ENCODE data around the gene TNRC6C.

DNA sequence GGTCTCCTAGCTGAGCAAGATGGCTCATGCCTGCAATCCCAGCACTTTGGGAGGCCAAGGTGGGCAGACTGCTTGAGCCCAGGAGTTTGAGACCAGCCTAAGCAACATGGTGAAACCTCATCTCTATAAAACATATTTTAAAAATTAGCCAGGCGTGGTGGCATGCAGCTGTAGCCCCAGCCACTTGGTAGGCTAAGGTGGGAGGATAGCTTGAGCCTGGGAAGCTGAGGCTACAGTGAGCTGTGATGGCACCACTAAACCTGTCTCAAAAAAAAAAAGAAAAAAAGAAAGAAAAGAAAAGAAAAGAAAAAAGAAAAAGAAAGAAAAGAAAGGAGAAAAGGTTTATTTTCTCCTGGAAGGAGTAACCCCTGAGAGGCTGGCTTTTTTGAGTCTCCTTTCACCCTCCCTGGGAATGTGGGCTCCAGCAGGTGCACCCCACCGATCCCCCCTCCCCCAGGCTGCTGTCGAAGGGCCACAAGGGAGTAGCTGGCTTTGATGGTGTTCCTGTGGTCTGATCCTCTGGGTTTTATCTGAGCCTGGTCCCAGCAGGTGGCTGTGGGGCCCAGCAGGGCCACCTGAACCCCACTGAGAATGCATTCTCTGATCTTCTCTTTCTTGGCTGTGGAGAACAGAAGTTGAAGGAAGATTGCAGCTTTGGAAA is 29.9 kb upstream of the TNRC6C start:
- TF ChIP-seq EZH2phosphoT487 (IDR thresholded peaks at IDR 0.05; ENCODE audit: unreplicated experiment) (no peak), EZH2 (IDR thresholded peaks at IDR 0.05; ENCODE audit: low read depth, unreplicated experiment) (no peak), JUNB (IDR thresholded peaks at IDR 0.05; ENCODE audit: unreplicated experiment) (no peak), POLR2AphosphoS5 (IDR thresholded peaks at IDR 0.05; ENCODE audit: low read depth) (no peak), ZNF331 (CRISPR knock-in tag; IDR thresholded peaks at IDR 0.05; ENCODE audit: low read depth) (no peak), CREB1 (CRISPR knock-in tag; IDR thresholded peaks at IDR 0.05; ENCODE audit: low read depth) (no peak), STAT1 (IDR thresholded peaks at IDR 0.05; ENCODE audit: unreplicated experiment) (no peak), ZNF114 (CRISPR knock-in tag; IDR thresholded peaks at IDR 0.05) (no peak)
- TF ChIP-seq, protein P1, sequence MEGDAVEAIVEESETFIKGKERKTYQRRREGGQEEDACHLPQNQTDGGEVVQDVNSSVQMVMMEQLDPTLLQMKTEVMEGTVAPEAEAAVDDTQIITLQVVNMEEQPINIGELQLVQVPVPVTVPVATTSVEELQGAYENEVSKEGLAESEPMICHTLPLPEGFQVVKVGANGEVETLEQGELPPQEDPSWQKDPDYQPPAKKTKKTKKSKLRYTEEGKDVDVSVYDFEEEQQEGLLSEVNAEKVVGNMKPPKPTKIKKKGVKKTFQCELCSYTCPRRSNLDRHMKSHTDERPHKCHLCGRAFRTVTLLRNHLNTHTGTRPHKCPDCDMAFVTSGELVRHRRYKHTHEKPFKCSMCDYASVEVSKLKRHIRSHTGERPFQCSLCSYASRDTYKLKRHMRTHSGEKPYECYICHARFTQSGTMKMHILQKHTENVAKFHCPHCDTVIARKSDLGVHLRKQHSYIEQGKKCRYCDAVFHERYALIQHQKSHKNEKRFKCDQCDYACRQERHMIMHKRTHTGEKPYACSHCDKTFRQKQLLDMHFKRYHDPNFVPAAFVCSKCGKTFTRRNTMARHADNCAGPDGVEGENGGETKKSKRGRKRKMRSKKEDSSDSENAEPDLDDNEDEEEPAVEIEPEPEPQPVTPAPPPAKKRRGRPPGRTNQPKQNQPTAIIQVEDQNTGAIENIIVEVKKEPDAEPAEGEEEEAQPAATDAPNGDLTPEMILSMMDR (conservative IDR thresholded peaks at IDR 0.05; ENCODE audit: low read depth in 2 of 2) = no peak
- TF ChIP-seq, protein P2, sequence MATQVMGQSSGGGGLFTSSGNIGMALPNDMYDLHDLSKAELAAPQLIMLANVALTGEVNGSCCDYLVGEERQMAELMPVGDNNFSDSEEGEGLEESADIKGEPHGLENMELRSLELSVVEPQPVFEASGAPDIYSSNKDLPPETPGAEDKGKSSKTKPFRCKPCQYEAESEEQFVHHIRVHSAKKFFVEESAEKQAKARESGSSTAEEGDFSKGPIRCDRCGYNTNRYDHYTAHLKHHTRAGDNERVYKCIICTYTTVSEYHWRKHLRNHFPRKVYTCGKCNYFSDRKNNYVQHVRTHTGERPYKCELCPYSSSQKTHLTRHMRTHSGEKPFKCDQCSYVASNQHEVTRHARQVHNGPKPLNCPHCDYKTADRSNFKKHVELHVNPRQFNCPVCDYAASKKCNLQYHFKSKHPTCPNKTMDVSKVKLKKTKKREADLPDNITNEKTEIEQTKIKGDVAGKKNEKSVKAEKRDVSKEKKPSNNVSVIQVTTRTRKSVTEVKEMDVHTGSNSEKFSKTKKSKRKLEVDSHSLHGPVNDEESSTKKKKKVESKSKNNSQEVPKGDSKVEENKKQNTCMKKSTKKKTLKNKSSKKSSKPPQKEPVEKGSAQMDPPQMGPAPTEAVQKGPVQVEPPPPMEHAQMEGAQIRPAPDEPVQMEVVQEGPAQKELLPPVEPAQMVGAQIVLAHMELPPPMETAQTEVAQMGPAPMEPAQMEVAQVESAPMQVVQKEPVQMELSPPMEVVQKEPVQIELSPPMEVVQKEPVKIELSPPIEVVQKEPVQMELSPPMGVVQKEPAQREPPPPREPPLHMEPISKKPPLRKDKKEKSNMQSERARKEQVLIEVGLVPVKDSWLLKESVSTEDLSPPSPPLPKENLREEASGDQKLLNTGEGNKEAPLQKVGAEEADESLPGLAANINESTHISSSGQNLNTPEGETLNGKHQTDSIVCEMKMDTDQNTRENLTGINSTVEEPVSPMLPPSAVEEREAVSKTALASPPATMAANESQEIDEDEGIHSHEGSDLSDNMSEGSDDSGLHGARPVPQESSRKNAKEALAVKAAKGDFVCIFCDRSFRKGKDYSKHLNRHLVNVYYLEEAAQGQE (IDR thresholded peaks at IDR 0.05; ENCODE audit: unreplicated experiment) = no peak
- TF ChIP-seq, protein P3, sequence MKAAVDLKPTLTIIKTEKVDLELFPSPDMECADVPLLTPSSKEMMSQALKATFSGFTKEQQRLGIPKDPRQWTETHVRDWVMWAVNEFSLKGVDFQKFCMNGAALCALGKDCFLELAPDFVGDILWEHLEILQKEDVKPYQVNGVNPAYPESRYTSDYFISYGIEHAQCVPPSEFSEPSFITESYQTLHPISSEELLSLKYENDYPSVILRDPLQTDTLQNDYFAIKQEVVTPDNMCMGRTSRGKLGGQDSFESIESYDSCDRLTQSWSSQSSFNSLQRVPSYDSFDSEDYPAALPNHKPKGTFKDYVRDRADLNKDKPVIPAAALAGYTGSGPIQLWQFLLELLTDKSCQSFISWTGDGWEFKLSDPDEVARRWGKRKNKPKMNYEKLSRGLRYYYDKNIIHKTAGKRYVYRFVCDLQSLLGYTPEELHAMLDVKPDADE (IDR thresholded peaks at IDR 0.05) = no peak
- TF ChIP-seq, protein P4, sequence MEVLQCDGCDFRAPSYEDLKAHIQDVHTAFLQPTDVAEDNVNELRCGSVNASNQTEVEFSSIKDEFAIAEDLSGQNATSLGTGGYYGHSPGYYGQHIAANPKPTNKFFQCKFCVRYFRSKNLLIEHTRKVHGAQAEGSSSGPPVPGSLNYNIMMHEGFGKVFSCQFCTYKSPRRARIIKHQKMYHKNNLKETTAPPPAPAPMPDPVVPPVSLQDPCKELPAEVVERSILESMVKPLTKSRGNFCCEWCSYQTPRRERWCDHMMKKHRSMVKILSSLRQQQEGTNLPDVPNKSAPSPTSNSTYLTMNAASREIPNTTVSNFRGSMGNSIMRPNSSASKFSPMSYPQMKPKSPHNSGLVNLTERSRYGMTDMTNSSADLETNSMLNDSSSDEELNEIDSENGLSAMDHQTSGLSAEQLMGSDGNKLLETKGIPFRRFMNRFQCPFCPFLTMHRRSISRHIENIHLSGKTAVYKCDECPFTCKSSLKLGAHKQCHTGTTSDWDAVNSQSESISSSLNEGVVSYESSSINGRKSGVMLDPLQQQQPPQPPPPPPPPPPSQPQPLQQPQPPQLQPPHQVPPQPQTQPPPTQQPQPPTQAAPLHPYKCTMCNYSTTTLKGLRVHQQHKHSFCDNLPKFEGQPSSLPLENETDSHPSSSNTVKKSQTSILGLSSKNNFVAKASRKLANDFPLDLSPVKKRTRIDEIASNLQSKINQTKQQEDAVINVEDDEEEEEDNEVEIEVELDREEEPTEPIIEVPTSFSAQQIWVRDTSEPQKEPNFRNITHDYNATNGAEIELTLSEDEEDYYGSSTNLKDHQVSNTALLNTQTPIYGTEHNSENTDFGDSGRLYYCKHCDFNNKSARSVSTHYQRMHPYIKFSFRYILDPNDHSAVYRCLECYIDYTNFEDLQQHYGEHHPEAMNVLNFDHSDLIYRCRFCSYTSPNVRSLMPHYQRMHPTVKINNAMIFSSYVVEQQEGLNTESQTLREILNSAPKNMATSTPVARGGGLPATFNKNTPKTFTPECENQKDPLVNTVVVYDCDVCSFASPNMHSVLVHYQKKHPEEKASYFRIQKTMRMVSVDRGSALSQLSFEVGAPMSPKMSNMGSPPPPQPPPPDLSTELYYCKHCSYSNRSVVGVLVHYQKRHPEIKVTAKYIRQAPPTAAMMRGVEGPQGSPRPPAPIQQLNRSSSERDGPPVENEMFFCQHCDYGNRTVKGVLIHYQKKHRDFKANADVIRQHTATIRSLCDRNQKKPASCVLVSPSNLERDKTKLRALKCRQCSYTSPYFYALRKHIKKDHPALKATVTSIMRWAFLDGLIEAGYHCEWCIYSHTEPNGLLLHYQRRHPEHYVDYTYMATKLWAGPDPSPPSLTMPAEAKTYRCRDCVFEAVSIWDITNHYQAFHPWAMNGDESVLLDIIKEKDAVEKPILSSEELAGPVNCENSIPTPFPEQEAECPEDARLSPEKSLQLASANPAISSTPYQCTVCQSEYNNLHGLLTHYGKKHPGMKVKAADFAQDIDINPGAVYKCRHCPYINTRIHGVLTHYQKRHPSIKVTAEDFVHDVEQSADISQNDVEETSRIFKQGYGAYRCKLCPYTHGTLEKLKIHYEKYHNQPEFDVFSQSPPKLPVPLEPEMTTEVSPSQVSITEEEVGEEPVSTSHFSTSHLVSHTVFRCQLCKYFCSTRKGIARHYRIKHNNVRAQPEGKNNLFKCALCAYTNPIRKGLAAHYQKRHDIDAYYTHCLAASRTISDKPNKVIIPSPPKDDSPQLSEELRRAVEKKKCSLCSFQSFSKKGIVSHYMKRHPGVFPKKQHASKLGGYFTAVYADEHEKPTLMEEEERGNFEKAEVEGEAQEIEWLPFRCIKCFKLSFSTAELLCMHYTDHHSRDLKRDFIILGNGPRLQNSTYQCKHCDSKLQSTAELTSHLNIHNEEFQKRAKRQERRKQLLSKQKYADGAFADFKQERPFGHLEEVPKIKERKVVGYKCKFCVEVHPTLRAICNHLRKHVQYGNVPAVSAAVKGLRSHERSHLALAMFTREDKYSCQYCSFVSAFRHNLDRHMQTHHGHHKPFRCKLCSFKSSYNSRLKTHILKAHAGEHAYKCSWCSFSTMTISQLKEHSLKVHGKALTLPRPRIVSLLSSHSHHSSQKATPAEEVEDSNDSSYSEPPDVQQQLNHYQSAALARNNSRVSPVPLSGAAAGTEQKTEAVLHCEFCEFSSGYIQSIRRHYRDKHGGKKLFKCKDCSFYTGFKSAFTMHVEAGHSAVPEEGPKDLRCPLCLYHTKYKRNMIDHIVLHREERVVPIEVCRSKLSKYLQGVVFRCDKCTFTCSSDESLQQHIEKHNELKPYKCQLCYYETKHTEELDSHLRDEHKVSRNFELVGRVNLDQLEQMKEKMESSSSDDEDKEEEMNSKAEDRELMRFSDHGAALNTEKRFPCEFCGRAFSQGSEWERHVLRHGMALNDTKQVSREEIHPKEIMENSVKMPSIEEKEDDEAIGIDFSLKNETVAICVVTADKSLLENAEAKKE (CRISPR knock-in tag; IDR thresholded peaks at IDR 0.05) = no peak

Measured in GM23338 (cell line).